Measurements from ENCODE around the gene SLC2A5. TPM values are rescaled to one million over a fixed set of nuclear protein-coding genes. Genes with fewer than 3 reads are reported as not detected.
"Not testable (repeated sequence)": the region's sequence is repeated elsewhere in the genome, so short reads cannot be mapped to it uniquely, and the experiment has no call there.

Gene SLC2A5
- total RNA-seq, 2 experiments from 2014 or later = 0.25 TPM; not detected in 1

DNA sequence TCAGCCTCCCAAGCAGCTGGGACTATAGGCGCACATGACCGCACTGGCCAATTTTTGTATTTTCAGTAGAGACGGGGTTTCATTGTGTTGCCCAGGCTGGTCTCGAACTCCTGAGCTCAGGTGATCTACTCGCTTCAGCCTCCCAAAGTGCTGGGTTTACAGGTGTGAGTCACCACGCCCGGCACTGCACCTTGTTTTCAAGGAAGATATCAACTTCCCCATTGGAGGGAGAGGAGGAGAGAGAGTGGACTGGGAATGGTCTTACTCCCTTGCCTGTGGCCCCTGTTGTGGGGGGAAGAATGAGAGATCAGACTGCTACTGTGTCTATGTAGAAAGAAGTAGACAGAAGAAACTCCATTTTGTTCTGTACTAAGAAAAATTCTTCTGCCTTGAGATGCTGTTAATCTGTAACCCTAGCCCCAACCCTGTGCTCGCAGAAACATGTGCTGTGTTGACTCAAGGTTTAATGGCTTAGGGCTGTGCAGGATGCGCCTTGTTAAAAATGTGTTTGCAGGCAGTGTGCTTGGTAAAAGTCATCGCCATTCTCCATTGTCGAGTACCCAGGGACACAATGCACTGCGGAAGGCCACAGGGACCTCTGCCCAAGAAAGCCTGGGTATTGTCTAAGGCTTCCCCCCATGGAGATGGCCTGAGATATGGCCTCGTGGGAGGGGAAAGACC lies 67.8 kb downstream of the SLC2A5 start:
- H3K9me3 Mint-ChIP-seq; H3K27ac Mint-ChIP-seq; H3K36me3 Mint-ChIP-seq (ENCODE audit: low read depth); DNase-seq; CTCF ChIA-PET; H3K4me1 Mint-ChIP-seq; H3K4me3 Mint-ChIP-seq: not testable (repeated sequence)
- POLR2A ChIA-PET = interaction anchor here (1.3 kb wide), 1 partner anchor 145 kb away, joined by 4 read pairs; no protein-coding TSS in a partner anchor
- H3K27me3 Mint-ChIP-seq = peaks cover 10% of the 10 kb centered on the region

DNA sequence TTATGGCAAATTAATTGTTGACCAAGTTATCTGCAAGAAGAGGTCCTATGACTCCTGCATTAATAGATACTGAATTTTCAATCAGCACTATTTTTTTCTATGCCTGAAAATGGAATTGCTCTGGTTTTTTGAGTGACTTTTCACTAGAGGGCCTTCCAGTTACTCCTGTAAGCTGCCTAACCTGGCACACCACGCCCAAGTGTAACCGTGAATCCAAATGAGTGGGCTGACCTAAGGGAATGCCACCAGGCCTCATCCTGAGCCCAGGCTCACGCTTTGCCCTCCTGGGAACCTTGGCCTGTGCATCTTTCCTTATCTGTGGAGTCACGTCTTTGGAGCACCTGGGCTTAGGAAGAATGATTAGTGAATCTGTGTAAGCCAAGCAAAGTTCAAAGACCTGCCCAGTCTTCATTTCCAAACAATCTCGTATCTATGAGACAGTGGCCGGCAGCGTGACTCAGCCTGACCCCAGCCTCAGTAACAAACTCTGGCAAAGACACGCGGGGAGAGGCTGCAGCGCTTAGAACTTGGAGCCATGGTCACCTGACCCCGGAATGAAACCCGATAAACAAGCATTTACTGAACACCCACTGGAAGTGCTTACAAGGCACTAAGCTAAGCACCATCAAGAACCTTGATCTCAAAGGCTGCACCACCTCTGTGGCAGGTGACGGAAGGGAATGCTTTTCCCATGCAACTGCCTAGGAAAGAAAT lies 75.3 kb downstream of the SLC2A5 start:
- not testable (repeated sequence) for H3K9me3 Mint-ChIP-seq; H3K4me3 Mint-ChIP-seq; DNase-seq; H3K27ac Mint-ChIP-seq; H3K27me3 Mint-ChIP-seq; H3K36me3 Mint-ChIP-seq (ENCODE audit: low read depth)
- H3K4me1 Mint-ChIP-seq = peaks cover 14% of the 10 kb centered on the region
- ChIA-PET CTCF (interaction anchor here (2.0 to 3.4 kb wide), 2 partner anchors 11 kb away, joined by 13 to 21 read pairs; no protein-coding TSS in a partner anchor), POLR2A (interaction anchor here (2.4 kb wide), 1 partner anchor 74 kb away, joined by 12 read pairs; no protein-coding TSS in a partner anchor)

DNA sequence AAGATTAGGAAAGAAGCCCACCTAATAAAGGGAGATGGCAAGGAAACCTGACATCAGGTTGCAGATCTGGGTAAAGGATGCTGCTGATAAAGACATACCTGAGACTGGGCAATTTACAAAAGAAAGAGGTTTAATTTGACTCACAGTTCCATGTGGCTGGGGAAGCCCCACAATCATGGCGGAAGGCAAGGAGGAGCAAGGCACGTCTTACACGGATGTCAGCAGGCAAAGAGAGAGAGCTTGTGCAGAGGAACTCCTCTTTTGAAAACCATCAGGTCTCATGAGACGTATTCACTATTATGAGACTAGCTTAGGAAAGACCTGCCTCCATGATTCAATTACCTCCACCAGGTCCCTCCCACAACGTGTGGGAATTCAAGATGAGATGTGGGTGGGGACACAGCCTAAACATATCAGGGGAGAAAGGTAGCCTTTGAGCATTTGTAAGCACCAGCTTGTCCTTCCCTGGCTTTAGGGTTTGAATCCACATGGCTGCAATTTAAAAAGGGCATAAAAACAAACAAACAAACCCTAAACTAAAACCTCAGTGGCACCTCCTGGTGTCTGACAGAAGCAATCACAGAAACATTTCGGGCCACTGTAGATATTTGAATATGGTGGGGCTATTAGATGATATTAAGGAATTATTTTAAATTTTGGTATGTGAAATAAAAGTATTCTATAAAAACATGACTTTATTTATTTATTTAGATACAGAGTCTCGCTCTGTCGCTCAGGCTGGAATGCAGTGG lies 76.3 kb downstream of the SLC2A5 start:
- ChIA-PET CTCF (interaction anchor here (1.7 to 2.1 kb wide), 3 partner anchors 12 to 75 kb away, joined by 10 to 13 read pairs (median 12); no protein-coding TSS in a partner anchor), POLR2A (interaction anchor here (2.4 kb wide), 1 partner anchor 73 kb away, joined by 12 read pairs; no protein-coding TSS in a partner anchor)
- peaks cover 20% of the 10 kb centered on the region for H3K4me1 Mint-ChIP-seq
- peaks cover 5% of the 10 kb centered on the region for H3K27me3 Mint-ChIP-seq
- no peaks in the 10 kb centered on the region for H3K9me3 Mint-ChIP-seq
- DNase-seq = no peak
- no peaks in the 10 kb centered on the region for H3K36me3 Mint-ChIP-seq (ENCODE audit: low read depth)
- no peak overlapping the region for H3K4me3 Mint-ChIP-seq
- no peak overlapping the region for H3K27ac Mint-ChIP-seq

DNA sequence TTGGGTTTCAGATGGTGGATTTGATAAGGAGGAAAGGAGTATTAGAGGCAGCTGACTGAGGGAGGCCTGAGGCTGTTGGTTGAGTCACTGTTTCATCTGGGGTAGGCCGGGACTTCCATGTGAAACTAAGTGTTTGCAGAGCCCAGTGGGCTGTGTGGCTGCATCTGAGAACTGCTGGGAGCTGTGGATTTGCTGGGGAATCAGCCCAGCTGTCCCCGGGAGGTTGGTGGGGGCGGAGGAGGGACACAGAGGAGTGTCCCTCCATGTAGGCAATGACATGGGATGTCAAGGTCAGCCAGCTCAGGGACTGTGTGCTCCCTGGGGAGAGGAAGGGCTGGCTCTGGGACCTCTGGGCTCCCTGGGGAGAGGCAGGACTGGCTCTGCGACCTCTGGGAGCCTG lies 79.6 kb downstream of the SLC2A5 start:
- POLR2A ChIA-PET = interaction anchor here (0.8 to 5.1 kb wide), 11 partner anchors 15 to 129 kb away, joined by 3 to 21 read pairs (median 5); partner anchors contain the start of gene ENO1
- DNase-seq = peak; percentile 58
- H3K27ac Mint-ChIP-seq = peak overlapping the region; percentile 33

DNA sequence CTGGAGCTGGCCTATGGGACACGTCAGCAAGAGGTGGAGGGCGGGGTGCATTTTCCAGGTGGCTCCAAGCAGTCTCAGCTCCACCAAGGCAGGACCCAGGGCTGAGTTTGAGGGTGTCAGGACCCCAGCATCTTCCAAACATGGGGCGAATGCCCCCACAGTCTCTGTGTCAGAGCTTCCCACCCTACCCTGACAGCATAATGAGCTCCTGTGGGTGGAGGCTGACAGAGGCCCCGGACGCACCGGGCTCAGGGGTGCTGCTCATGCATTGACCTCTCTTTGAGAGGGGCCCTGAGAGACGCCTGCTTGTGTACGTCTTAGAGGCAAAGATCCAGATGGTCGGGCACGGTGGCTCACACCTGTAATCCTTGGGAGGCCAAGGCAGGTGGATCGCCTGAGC lies 80.4 kb downstream of the SLC2A5 start:
- DNase-seq = no peak
- ChIA-PET CTCF (interaction anchor here (0.7 to 6.8 kb wide), 17 partner anchors 15 to 130 kb away, joined by 3 to 118 read pairs (median 4); partner anchors contain the start of gene CA6), POLR2A (interaction anchor here (0.8 to 5.1 kb wide), 12 partner anchors 16 to 128 kb away, joined by 3 to 21 read pairs (median 4); partner anchors contain the start of gene ENO1)
- Mint-ChIP-seq H3K36me3 (ENCODE audit: low read depth) (no peaks in the 10 kb centered on the region), H3K27me3 (peaks cover 5% of the 10 kb centered on the region), H3K27ac (no peak overlapping the region), H3K4me1 (peaks cover 46% of the 10 kb centered on the region), H3K9me3 (no peaks in the 10 kb centered on the region), H3K4me3 (no peak overlapping the region)

More for the DNA sequence above, 79.6 kb downstream of the SLC2A5 start:
- Mint-ChIP-seq H3K9me3 (no peaks in the 10 kb centered on the region), H3K4me1 (peaks cover 43% of the 10 kb centered on the region), H3K36me3 (ENCODE audit: low read depth) (no peaks in the 10 kb centered on the region), H3K27me3 (peaks cover 5% of the 10 kb centered on the region), H3K4me3 (no peak overlapping the region)
- CTCF ChIA-PET = interaction anchor here (0.7 to 6.8 kb wide), 19 partner anchors 15 to 141 kb away, joined by 3 to 118 read pairs (median 4); partner anchors contain the start of gene CA6

DNA sequence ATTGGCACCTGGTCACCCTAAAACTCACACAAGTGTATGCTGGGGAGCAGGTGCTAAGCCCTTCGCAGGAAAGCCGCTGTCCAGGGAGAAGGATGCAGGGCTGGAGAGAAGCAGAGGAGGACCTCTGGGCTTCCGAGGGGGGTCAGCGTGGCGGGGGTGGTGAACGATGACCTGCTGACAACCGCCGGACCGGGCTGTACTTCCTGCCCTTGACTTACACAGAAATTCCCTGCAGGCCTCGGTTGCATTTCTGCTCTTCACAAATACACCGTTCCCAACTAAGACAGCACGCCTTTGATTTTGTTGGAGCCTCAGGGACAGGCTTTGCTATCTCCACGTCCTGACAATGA lies 80.8 kb downstream of the SLC2A5 start:
- H3K9me3 Mint-ChIP-seq = no peaks in the 10 kb centered on the region
- no peak for DNase-seq
- no peaks in the 10 kb centered on the region for H3K36me3 Mint-ChIP-seq (ENCODE audit: low read depth)
- H3K27ac Mint-ChIP-seq = no peak overlapping the region
- no peak overlapping the region for H3K4me3 Mint-ChIP-seq
- peaks cover 51% of the 10 kb centered on the region for H3K4me1 Mint-ChIP-seq
- peaks cover 5% of the 10 kb centered on the region for H3K27me3 Mint-ChIP-seq
- CTCF ChIA-PET = interaction anchor here (1.2 to 6.8 kb wide), 11 partner anchors 16 to 139 kb away, joined by 3 to 118 read pairs (median 8); partner anchors contain the start of gene CA6
- POLR2A ChIA-PET = interaction anchor here (1.0 to 5.1 kb wide), 8 partner anchors 16 to 70 kb away, joined by 3 to 21 read pairs (median 4); no protein-coding TSS in a partner anchor

DNA sequence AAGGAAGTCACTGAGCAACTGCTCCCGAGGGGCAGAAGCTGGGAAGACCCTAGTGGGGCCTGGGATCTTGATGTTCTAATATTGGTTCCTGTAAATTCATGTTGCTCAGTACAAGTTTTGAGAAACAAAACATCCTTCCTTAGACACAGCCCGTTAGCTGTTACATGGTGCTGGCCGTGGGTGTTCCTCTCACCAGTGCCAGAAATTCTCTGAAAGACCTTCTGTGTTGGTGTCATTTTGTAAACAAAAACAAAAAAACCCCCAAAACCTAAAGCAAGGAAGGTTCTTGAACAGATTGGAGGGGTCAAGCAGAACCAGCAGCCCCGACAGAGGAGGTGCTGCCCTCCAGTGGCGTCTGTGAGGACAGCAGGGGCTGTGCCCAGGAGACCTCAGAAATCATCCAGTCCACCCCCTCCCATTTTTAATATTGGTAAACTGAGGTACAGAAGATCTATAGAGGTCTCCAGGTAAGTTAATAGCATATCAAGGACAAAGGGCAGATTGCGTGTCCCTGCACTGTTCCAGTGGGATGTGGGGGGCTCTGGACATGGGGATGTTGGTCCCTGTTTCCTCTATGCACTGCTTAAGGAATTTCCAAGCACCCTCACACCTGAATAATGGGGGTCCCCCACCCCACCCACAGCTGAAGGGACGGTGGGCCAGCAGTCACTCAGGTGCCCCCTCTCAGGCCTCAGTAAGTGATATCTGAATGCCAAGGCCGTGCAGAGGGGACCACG lies 81.4 kb downstream of the SLC2A5 start:
- peak; percentile 76 for DNase-seq
- CTCF ChIA-PET = interaction anchor here (0.8 to 6.8 kb wide), 26 partner anchors 14 to 167 kb away, joined by 3 to 118 read pairs (median 5); no protein-coding TSS in a partner anchor
- Mint-ChIP-seq H3K27ac (peak overlapping the region; percentile 72), H3K9me3 (no peaks in the 10 kb centered on the region), H3K4me3 (peak overlapping the region; percentile 7), H3K36me3 (ENCODE audit: low read depth) (no peaks in the 10 kb centered on the region), H3K27me3 (peaks cover 5% of the 10 kb centered on the region), H3K4me1 (peaks cover 56% of the 10 kb centered on the region)
- POLR2A ChIA-PET = interaction anchor here (0.8 to 5.1 kb wide), 17 partner anchors 9 to 122 kb away, joined by 3 to 30 read pairs (median 5); partner anchors contain the start of genes CA6 and ENO1

DNA sequence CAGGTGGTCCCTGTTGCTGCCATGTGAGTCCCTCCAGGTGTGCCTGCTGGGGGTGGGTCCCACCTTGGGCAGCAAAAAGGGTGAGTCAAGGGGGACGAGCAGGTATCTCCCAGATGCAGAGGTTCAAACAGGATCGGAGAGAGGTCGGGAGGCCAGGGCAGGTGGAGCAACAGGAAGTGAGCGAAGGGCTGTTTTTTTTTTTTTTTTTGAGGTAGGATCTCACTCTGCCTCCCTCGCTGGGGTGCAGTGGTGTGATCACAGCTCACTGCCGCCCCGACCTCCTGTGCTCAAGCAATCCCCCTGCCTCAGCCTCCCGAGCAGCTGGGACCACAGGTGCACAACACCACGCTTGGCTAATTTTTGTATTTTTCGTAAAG lies 82.6 kb downstream of the SLC2A5 start:
- no peak for DNase-seq
- Mint-ChIP-seq H3K9me3 (no peaks in the 10 kb centered on the region), H3K4me1 (peaks cover 55% of the 10 kb centered on the region), H3K36me3 (ENCODE audit: low read depth) (no peaks in the 10 kb centered on the region), H3K27ac (peak overlapping the region; percentile 75), H3K4me3 (peak overlapping the region; percentile 41), H3K27me3 (peaks cover 5% of the 10 kb centered on the region)
- ChIA-PET POLR2A (interaction anchor here (1.1 to 5.1 kb wide), 9 partner anchors 16 to 118 kb away, joined by 4 to 30 read pairs (median 7); partner anchors contain the start of genes CA6 and ENO1), CTCF (interaction anchor here (1.0 to 6.8 kb wide), 15 partner anchors 13 to 127 kb away, joined by 3 to 118 read pairs (median 7); no protein-coding TSS in a partner anchor)

DNA sequence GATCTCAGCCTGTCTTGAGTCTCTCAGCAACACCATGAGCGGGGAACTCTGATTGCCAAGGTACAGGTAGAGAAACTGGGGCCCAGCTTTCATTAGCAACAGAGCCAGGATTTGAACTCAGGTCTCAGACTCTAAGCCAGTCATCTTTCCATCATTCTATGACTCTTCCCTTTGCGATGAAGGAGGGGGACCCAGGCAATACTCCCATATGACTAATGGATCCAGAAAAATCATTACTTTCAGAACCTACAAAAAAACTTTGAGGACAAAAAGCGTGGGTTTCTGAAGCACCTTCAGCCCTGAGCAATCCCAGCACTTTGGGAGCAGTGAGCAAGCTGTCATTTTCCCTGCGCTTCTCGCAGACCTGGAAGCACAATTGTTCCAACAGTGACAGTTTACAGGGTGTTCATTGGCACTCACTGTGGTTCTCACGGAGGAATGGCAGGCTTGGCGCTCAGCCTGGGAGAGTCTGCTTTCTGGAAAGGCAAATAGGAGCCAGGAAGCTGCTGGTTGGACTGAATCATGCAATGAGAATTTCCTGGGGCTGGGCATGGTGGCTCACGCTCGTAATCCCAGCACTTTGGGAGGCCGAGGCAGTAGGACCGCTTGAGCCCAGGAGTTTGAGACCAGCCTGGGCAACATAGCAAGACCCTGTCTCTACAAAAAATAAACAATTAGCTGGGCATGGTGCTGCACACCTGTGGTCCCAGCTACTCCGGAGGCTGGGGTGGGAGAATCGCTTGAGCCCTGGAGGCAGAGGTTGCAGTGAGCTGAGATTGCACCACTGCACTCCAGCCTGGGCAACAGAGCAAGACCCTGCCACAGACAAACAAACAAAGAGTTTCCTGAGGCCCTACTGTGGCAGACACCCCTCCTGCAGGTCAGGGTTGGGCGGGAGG lies 83.3 kb downstream of the SLC2A5 start:
- Mint-ChIP-seq H3K4me3 (peak overlapping the region; percentile 41), H3K4me1 (peaks cover 54% of the 10 kb centered on the region), H3K27me3 (peaks cover 3% of the 10 kb centered on the region), H3K27ac (peak overlapping the region; percentile 75), H3K9me3 (no peaks in the 10 kb centered on the region), H3K36me3 (ENCODE audit: low read depth) (no peaks in the 10 kb centered on the region)
- CTCF ChIA-PET = interaction anchor here (0.6 to 6.8 kb wide), 11 partner anchors 15 to 158 kb away, joined by 3 to 118 read pairs (median 10); no protein-coding TSS in a partner anchor
- DNase-seq = no peak
- POLR2A ChIA-PET = interaction anchor here (1.2 to 5.1 kb wide), 10 partner anchors 14 to 119 kb away, joined by 3 to 30 read pairs (median 6); partner anchors contain the start of genes CA6 and ENO1
